Ovary (tissue), 3 donors: ENCODE results near the gene FAM124B.

Experiments
- CTCF ChIP-seq, 3 donors: fragments of 450-650 bp in 2 of 3; fragments of 200-600 bp in 1 of 3; IDR thresholded peaks; one replicate each; pipeline versions ENCODE4 v1.5.1 to v1.8.0; 2016 to 2022; ENCODE audit warnings: antibody characterized with exemption in 3 of 3, mild to moderate bottlenecking in 1 of 3
- EP300 ChIP-seq: sonication (generic); formaldehyde crosslinking; IDR thresholded peaks from one replicate; pipeline ENCODE4 v1.6.1; 2017; ENCODE audit warnings: antibody characterized with exemption
- donor health status: DM: no; HTN: no; CAD: no.

GRCh38 chr2:224334726-224335125, 67.2 kb downstream of the FAM124B start:
- TF ChIP-seq CTCF (IDR thresholded peaks at IDR 0.05) (no peak), EP300 (no peak)
